Measurements from ENCODE around the gene EPB41. TPM values are rescaled to one million over a fixed set of nuclear protein-coding genes. Genes with fewer than 3 reads are reported as not detected.
"Not testable (repeated sequence)": the region's sequence is repeated elsewhere in the genome, so short reads cannot be mapped to it uniquely, and the experiment has no call there.

The EPB41 gene
- total and polyA plus RNA-seq, 3 experiments from 2014 or later: 89.9 to 96.2 (median 93.6) TPM

DNA sequence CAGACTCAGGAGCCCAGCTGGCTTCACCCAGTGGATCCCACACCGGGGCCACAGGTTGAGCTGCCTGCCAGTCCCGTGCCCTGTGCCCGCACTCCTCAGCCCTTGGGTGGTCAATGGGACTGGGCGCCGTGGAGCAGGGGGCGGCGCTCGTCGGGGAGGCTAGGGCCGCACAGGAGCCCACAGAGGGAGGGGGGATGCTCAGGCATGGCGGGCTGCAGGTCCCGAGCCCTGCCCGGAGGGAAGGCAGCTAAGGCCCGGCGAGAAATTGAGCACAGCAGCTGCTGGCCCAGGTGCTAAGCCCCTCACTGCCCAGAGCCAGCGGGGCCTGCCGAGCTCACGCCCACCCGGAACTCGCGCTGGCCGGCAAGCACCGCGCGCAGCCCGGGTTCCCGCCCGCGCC is 216.7 kb downstream of the EPB41 start:
- peak in 1 of 5 donors; percentile 19 for DNase-seq
- H3K36me3 ChIP-seq (ENCODE audit: insufficient read depth, low read length); H3K27ac Mint-ChIP-seq; H3K27me3 ChIP-seq (ENCODE audit: insufficient read depth, low read length, poor library complexity, severe bottlenecking); H3K4me1 Mint-ChIP-seq; H3K4me3 ChIP-seq (ENCODE audit: low read length); H3K27ac ChIP-seq (ENCODE audit: low read depth, low read length); H3K9me3 Mint-ChIP-seq; POLR2A ChIA-PET; H3K36me3 Mint-ChIP-seq; H3K9me3 ChIP-seq (ENCODE audit: low read length); H3K4me1 ChIP-seq (ENCODE audit: insufficient read depth, low read length); H3K4me3 Mint-ChIP-seq: not testable (repeated sequence)
- CTCF ChIA-PET: interaction anchor here (1.0 kb wide), 1 partner anchor 9 kb away, joined by 3 read pairs; no protein-coding TSS in a partner anchor
- H3K27me3 Mint-ChIP-seq: peaks cover 12 to 15% of the 10 kb centered on the region in 2 donors

DNA sequence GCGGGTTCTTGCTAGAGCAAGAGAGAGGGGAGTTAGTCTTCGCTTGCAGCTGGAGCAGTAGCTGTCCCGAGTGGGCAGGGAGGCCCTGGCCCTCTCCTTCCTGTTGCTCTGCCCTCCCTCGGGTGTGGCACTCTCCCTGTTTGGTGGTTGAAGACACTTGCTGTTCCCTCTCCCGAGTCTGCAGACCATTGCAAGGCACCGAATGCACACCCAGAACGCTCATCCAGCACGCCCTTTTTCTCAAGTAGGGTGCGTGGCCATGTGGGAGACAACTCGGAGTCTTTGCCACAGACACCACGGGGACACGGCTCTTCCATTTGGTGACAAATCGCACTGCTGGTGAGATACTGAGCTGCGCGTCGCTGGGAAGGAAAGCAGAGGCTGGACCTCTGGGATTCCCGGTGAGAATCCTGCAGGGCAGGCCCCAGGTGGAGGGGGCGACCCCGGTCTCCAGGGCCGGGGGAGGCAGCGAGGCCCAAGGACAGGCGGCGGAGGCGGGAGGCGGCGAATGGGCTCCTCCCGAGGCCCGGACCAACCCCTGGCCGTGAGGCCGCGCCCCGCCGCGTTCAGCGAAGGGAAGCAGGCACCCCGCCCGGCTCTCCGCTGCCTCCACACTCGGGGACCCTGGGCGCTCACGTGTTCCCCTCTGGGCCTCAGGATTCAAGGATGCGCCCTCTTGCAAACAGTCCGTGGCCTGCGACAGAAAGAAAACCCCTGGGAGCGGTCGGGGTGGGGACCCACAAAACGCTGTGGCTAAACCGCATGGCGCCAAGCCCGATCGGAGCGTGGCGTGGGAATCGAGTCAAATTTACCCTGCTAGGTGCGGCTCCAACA is 219.7 kb downstream of the EPB41 start:
- Mint-ChIP-seq H3K4me3 (peak overlapping the region in 2 of 7 donors; percentile 20 to 54), H3K27ac (no peak overlapping the region), H3K27me3 (peaks cover 9 to 10% of the 10 kb centered on the region in 2 donors), H3K36me3 (no peaks in the 10 kb centered on the region), H3K9me3 (no peaks in the 10 kb centered on the region), H3K4me1 (peaks cover 0 to 2% (median 2%) of the 10 kb centered on the region in 3 donors)
- no peak overlapping the region for H3K27ac ChIP-seq (ENCODE audit: low read depth, low read length)
- no peaks in the 10 kb centered on the region for H3K27me3 ChIP-seq (ENCODE audit: insufficient read depth, low read length, poor library complexity, severe bottlenecking)
- H3K4me1 ChIP-seq (ENCODE audit: insufficient read depth, low read length): no peaks in the 10 kb centered on the region
- no peaks in the 10 kb centered on the region for H3K36me3 ChIP-seq (ENCODE audit: insufficient read depth, low read length)
- ChIA-PET POLR2A (no interaction called here), CTCF (no interaction called here)
- DNase-seq: peak in 1 of 5 donors; percentile 23
- no peaks in the 10 kb centered on the region for H3K9me3 ChIP-seq (ENCODE audit: low read length)
- no peak overlapping the region for H3K4me3 ChIP-seq (ENCODE audit: low read length)

DNA sequence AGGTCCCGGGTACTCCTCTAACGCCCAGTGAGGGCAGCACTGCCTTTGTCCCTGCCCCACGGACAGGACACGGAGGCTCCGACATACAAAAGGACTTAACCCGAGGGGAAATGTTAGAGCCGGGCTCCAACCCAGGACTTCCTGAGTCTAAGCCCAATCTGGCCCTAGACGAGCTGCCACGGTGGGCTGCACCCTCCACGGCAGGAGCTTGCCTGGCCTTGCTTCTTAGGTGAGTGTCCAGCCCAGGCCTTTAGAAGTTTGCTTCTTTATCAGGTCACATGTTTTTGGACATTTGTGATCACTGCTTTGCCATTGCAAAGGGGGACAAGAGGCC is 220.3 kb downstream of the EPB41 start:
- no peaks in the 10 kb centered on the region for H3K9me3 ChIP-seq (ENCODE audit: low read length)

DNA sequence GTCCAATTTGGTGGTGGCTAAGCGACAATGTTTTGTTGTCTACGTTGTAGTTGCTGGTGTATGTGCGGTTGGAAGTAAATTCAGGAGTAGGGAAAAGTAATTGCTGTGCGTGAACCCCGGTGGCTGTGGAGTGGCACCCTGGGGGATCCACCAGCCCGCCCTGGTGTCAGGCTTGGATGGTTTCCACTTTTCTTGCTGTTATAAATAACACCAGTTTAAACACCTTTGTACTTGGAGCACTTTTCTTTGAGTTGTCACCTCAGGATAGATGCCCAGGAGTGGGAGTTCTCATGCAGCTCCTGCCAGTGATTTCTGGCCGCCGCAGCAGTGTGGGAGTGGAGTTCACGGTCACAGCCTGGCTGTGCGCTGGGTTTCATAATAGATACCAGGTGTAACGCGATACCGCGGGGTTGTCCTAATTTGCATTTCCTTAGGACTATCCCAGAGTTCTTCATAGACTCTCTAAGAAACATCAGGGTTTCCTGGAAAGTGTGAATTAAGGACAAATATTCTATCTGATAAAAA is 222.1 kb downstream of the EPB41 start:
- H3K4me1 Mint-ChIP-seq: peaks cover 0 to 2% (median 2%) of the 10 kb centered on the region in 3 donors
- CTCF ChIA-PET: no interaction called here
- no peak overlapping the region for H3K4me3 ChIP-seq (ENCODE audit: low read length)

More for the DNA sequence above, 220.3 kb downstream of the EPB41 start:
- H3K27ac Mint-ChIP-seq: no peak overlapping the region
- Histone ChIP-seq H3K27me3 (ENCODE audit: insufficient read depth, low read length, poor library complexity, severe bottlenecking) (no peaks in the 10 kb centered on the region), H3K36me3 (ENCODE audit: insufficient read depth, low read length) (no peaks in the 10 kb centered on the region), H3K27ac (ENCODE audit: low read depth, low read length) (no peak overlapping the region), H3K4me3 (ENCODE audit: low read length) (no peak overlapping the region), H3K4me1 (ENCODE audit: insufficient read depth, low read length) (no peaks in the 10 kb centered on the region)
- POLR2A ChIA-PET: no interaction called here
- H3K9me3 Mint-ChIP-seq: no peaks in the 10 kb centered on the region
- CTCF ChIA-PET: no interaction called here
- no peaks in the 10 kb centered on the region for H3K36me3 Mint-ChIP-seq
- H3K4me3 Mint-ChIP-seq: peak overlapping the region in 1 of 7 donors; percentile 54
- DNase-seq: no peak
- peaks cover 0 to 2% (median 2%) of the 10 kb centered on the region in 3 donors for H3K4me1 Mint-ChIP-seq
- H3K27me3 Mint-ChIP-seq: peaks cover 9 to 10% of the 10 kb centered on the region in 2 donors

GRCh38 chr1:29142714-29143113 is 228.3 kb downstream of the EPB41 start:
- Histone ChIP-seq H3K27ac (ENCODE audit: low read depth, low read length) (no peak overlapping the region), H3K9me3 (ENCODE audit: low read length) (no peaks in the 10 kb centered on the region), H3K27me3 (ENCODE audit: insufficient read depth, low read length, poor library complexity, severe bottlenecking) (no peaks in the 10 kb centered on the region), H3K4me1 (ENCODE audit: insufficient read depth, low read length) (no peaks in the 10 kb centered on the region), H3K36me3 (ENCODE audit: insufficient read depth, low read length) (peaks cover 6% of the 10 kb centered on the region), H3K4me3 (ENCODE audit: low read length) (no peak overlapping the region)
- Mint-ChIP-seq H3K4me3 (no peak overlapping the region), H3K36me3 (peaks cover 13 to 31% (median 20%) of the 10 kb centered on the region in 3 donors), H3K27me3 (peaks cover 0 to 2% of the 10 kb centered on the region in 2 donors), H3K4me1 (peaks cover 0 to 7% (median 4%) of the 10 kb centered on the region in 3 donors), H3K27ac (peak overlapping the region in 1 of 8 donors; percentile 26), H3K9me3 (no peaks in the 10 kb centered on the region)
- ChIA-PET POLR2A (no interaction called here), CTCF (no interaction called here)
- DNase-seq: no peak

More for the DNA sequence above, 222.1 kb downstream of the EPB41 start:
- POLR2A ChIA-PET: no interaction called here
- no peaks in the 10 kb centered on the region for H3K36me3 Mint-ChIP-seq
- Histone ChIP-seq H3K27ac (ENCODE audit: low read depth, low read length) (no peak overlapping the region), H3K9me3 (ENCODE audit: low read length) (no peaks in the 10 kb centered on the region), H3K4me1 (ENCODE audit: insufficient read depth, low read length) (no peaks in the 10 kb centered on the region), H3K36me3 (ENCODE audit: insufficient read depth, low read length) (no peaks in the 10 kb centered on the region), H3K27me3 (ENCODE audit: insufficient read depth, low read length, poor library complexity, severe bottlenecking) (no peaks in the 10 kb centered on the region)
- DNase-seq: no peak
- no peak overlapping the region for H3K27ac Mint-ChIP-seq
- H3K4me3 Mint-ChIP-seq: no peak overlapping the region
- no peaks in the 10 kb centered on the region for H3K9me3 Mint-ChIP-seq
- peaks cover 3 to 9% of the 10 kb centered on the region in 2 donors for H3K27me3 Mint-ChIP-seq

- Mint-ChIP-seq H3K4me3 (no peak overlapping the region), H3K36me3 (peaks cover 27 to 45% (median 35%) of the 10 kb centered on the region in 3 donors), H3K9me3 (no peaks in the 10 kb centered on the region), H3K27ac (no peak overlapping the region), H3K27me3 (no peaks in the 10 kb centered on the region), H3K4me1 (peaks cover 0 to 7% (median 4%) of the 10 kb centered on the region in 3 donors)
- H3K9me3 ChIP-seq (ENCODE audit: low read length): no peaks in the 10 kb centered on the region
- H3K4me1 ChIP-seq (ENCODE audit: insufficient read depth, low read length): no peaks in the 10 kb centered on the region
- peaks cover 21% of the 10 kb centered on the region for H3K36me3 ChIP-seq (ENCODE audit: insufficient read depth, low read length)
- POLR2A ChIA-PET: no interaction called here
- CTCF ChIA-PET: interaction anchor here (0.8 kb wide), 1 partner anchor 13 kb away, joined by 3 read pairs; no protein-coding TSS in a partner anchor
- no peaks in the 10 kb centered on the region for H3K27me3 ChIP-seq (ENCODE audit: insufficient read depth, low read length, poor library complexity, severe bottlenecking)
- DNase-seq: no peak
- H3K4me3 ChIP-seq (ENCODE audit: low read length): no peak overlapping the region
- no peak overlapping the region for H3K27ac ChIP-seq (ENCODE audit: low read depth, low read length)
Observed at GRCh38 chr1:29144178-29144577, 229.8 kb downstream of the EPB41 start.

DNA sequence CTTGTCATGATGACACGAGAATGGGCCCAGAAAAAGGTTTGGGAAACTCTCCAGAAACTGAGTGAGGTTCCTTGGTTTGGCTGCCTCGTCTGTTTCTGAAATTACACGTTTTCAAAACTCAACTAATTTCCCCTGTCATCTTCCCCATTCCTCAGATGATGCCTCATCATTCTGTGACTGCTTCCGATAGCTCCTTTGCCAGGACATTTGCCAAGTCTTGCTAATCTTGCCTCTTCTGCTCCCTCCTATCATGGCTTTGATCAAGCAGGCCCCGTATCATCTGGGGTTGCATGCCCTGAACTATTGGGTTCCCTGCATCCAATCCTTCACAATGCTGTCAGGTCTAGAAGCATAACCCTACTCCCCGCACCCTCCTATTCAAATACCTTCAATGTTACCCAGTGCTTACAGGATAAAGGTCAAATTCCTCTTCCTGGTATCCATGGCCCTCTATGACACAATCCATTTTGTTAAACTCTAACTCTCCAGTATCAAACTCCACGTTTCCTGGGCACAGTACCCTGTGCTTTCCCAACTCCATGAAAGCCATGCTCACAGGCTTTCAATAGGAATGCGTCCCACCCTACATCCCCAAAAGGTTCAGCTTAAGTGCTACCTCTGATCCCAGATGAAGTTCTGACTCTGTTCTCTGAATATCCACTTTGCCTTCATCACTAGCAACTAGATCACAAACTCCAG is 231.5 kb downstream of the EPB41 start:
- Histone ChIP-seq H3K4me1 (ENCODE audit: insufficient read depth, low read length) (no peaks in the 10 kb centered on the region), H3K9me3 (ENCODE audit: low read length) (no peaks in the 10 kb centered on the region), H3K4me3 (ENCODE audit: low read length) (no peak overlapping the region), H3K27ac (ENCODE audit: low read depth, low read length) (no peak overlapping the region), H3K36me3 (ENCODE audit: insufficient read depth, low read length) (peaks cover 35% of the 10 kb centered on the region), H3K27me3 (ENCODE audit: insufficient read depth, low read length, poor library complexity, severe bottlenecking) (no peaks in the 10 kb centered on the region)
- CTCF ChIA-PET: no interaction called here
- H3K36me3 Mint-ChIP-seq: peaks cover 33 to 62% (median 43%) of the 10 kb centered on the region in 3 donors
- H3K27ac Mint-ChIP-seq: peak overlapping the region in 4 of 8 donors; percentile 4 to 81 (median 34)
- H3K9me3 Mint-ChIP-seq: no peaks in the 10 kb centered on the region
- POLR2A ChIA-PET: no interaction called here
- no peak overlapping the region for H3K4me3 Mint-ChIP-seq
- H3K27me3 Mint-ChIP-seq: no peaks in the 10 kb centered on the region
- DNase-seq: no peak
- H3K4me1 Mint-ChIP-seq: peaks cover 0 to 7% (median 4%) of the 10 kb centered on the region in 3 donors

Measured in CD8-positive, alpha-beta memory T cell (primary cell).